SKM-1 (cell line): Measurements from ENCODE around the gene MRGPRF.
A peak's percentile ranks its signal among the peaks of the same experiment; 100 is the strongest.

Experiments used
- DNase-seq: peaks from one replicate; lab custom pipeline; 2025; ENCODE audit not compliant: unreplicated experiment; lab: John Stamatoyannopoulos, UW

MRGPRF gene

GRCh38 chr11:69051381-69052342, 38.6 kb upstream of the MRGPRF start:
- DNase-seq, result no peak

GRCh38 chr11:69050592-69051380, 37.7 kb upstream of the MRGPRF start:
- DNase-seq, result no peak

- no peak for DNase-seq
Measured at GRCh38 chr11:69049490-69049867, 36.4 kb upstream of the MRGPRF start.

GRCh38 chr11:69048694-69049489, 35.8 kb upstream of the MRGPRF start, which contains the start of gene TPCN2:
Gene TPCN2, plus strand, starts transcription at chr11:69048932. Its CDS starts 66 bp downstream, at chr11:69048998.
- DNase-seq, result peak; percentile 78

- no peak for DNase-seq
Measured at GRCh38 chr11:69048031-69048693, 35.1 kb upstream of the MRGPRF start.

- no peak for DNase-seq
Measured at GRCh38 chr11:69044111-69045013, 31.3 kb upstream of the MRGPRF start.

GRCh38 chr11:69041516-69041915, 28.5 kb upstream of the MRGPRF start:
- no peak for DNase-seq

- DNase-seq, result no peak
Measured at GRCh38 chr11:69040581-69041260, 27.7 kb upstream of the MRGPRF start.

- no peak for DNase-seq
Measured at GRCh38 chr11:69040051-69040450, 27.0 kb upstream of the MRGPRF start.

- DNase-seq, result no peak
Measured at GRCh38 chr11:69039501-69039900, 26.5 kb upstream of the MRGPRF start.

- no peak for DNase-seq
Measured at GRCh38 chr11:69037544-69037943, 24.5 kb upstream of the MRGPRF start.

- no peak for DNase-seq
Measured at GRCh38 chr11:69037074-69037473, 24.0 kb upstream of the MRGPRF start.

GRCh38 chr11:69035946-69036340, 22.9 kb upstream of the MRGPRF start:
- no peak for DNase-seq

- DNase-seq, result no peak
Measured at GRCh38 chr11:69035150-69035945, 22.3 kb upstream of the MRGPRF start.

GRCh38 chr11:69034123-69034867, 21.2 kb upstream of the MRGPRF start:
- no peak for DNase-seq

- DNase-seq, result no peak
Measured at GRCh38 chr11:69033431-69033830, 20.4 kb upstream of the MRGPRF start.

GRCh38 chr11:69032833-69033232, 19.8 kb upstream of the MRGPRF start:
- no peak for DNase-seq
